ENCODE measurements around the gene PPP2CA.

Gene PPP2CA

DNA sequence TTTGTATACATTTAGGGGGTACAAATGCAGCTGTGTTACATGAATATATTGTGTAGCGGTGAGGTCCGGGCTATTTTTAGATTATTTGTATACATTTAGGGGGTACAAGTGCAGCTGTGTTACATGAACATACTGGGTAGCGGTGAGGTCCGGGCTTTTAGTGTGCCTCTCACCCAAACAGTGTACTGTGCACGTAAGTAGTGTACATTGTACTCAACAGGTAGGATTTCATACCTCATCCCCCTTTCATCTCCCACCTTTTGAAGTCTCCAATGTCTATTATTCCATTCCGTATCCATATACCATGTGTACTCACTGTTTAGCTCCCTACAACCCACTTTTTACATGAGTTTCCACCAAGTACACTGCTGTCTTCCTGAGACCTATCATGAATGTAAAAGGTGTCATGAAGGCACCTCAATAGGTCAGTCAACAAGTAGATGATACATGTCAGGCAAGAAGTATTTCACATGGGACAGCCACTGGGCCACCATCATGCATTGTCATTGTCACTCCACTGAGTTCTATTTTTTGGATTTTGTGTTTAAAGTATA, 76.8 kb downstream of the PPP2CA start:
- no peak for DNase-seq (ENCODE audit: low read depth in 3 of 3)

DNA sequence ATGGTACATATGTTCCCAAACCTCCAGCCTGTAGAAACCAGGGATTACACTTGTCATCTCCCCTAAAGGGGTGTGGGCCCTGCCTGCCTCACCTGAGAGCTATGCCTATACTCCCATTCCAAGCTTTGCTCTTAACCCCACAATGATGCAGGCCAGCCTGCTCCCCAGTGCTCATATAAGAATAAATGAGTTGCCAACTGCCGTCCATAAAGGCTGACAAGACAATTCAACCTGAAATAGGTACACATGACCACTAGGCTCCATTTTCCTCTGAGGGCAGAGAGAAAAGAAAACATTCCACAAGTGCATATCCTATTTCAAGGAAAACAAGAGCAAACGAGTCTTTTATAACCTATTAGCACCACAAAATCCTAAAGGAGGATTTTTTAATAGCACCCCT, 77.6 kb downstream of the PPP2CA start:
- no peak for DNase-seq (ENCODE audit: low read depth in 3 of 3)

DNA sequence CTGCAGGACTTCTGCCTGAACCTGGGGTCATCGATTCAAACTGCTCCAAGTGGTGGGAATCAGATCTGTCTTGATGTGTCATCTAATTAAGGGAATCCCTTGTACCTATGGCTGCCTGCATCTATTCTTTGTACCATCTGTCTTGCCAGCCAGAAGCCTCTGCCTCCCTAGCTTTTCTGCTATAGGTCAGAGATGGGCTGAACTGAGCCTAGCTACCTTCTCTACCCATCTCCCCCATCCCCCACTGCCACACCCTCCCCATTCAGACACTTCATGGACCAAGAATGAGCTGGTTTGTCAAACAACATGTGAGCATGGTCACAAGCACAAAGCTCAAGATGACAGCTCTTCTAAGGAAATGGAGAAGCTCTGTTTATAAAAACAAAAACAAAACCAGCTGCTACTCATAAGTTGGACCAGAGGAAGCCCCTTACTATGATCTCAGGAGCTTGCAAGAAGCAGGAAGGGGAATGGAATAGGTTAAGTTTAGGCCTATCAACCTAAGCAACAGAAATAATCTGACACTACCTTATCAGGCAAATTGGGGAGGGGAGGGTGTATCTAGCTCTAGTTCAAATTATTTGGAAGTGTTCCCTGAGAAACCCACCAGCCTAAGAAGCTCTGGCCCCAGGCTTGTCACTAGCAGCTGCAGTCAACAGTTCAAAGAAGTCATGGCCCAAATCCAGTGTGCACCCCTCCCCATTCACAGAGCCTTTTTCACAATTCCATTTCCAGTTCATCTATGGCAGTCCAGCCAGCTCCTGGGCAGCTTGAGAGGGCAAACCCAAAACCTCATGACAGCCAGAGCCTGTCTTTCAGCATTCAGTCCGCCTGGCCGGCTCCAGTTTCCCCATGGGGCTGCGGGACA, 79.0 kb downstream of the PPP2CA start:
- DNase-seq (ENCODE audit: low read depth in 3 of 3), result no peak

DNA sequence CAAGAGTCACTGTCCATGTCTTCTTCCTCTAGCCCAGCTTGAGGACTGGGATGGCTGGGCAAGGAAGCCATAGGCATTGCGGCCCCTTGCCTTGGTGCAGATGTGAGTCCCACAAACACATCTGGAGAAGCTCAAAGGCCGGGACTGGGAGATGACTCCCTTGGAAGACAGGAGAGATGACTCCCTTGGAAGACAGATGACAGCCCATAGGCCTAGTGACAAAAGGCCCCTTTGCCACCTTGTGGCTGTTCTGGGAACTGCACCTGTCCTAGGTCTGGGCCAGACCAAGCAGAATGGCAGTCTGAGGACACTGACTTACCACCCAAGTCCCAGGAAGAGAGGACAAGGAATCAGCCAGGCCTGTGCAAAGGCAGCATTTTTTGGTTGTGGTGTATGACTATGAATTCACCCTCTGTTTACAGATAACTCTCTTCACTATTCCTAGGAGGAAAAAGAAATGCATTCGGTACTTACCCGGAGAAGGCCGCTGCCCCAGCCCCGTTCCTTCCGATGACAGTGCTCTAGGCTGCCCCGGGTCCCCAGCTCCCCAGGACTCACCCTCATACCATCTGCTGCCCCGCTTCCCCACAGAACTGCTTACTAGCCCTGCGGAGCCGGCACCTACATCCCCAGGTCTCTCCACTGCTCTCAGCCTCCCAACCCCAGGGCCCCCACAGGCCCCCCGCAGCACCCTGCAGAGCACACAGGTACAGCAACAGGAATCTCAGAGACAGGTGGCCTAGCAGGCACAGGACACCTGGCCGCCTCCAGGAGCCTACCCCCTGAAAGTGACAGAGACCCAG, 79.9 kb downstream of the PPP2CA start:
- DNase-seq (ENCODE audit: low read depth in 3 of 3), result peak; percentile 58 to 78 (median 71)

DNA sequence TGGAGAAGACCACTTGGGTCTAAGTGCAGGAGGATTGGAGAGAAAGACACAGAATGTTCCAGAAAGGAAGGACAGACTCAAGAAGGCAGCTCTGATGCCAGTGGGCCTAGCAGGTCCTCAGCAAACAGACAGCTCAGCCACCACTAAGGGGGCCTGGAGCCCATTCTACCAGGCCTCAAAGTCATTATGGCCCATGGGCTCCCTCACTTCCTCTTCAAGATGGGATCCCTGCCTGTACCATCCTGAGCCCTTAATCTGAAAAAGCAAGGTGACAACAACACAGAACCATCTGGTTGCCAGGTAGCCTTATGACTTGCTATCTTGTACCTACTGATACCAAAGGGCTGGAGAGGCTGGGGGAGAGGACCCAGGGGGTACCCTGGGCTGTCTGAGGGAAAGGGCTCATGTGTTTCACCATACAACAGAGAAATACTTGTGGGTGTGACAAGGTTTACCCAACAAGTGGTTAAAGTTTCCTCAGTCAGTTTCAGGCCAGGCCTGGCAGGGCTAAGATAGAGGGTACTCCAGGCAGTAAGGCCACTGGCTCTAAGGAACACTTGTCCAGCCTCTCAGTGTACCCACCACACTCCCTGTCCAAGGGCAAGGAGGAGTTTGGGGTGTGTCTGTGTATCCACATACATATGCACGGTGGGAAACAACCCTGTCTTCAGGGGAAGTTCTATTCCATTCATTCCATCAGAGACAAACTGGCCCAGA, 80.7 kb downstream of the PPP2CA start:
- DNase-seq (ENCODE audit: low read depth in 3 of 3), result no peak
